Loucy (cell line): ENCODE data around the gene HIC1.
A peak's percentile ranks its signal among the peaks of the same experiment; 100 is the strongest.

Experiments used
- CTCF ChIP-seq: fragments of 200-600 bp; sonication (generic); conservative IDR thresholded peaks from 2 replicates; pipeline ENCODE4 v1.5.1; 2014; ENCODE audit warnings: mild to moderate bottlenecking, antibody characterized with exemption, low read length
- EZH2phosphoT487 ChIP-seq: fragments of 200-600 bp; IDR thresholded peaks from 2 replicates; pipeline ENCODE4 v1.6.1; 2018; ENCODE audit warnings: antibody characterized with exemption, mild to moderate bottlenecking, moderate library complexity, borderline replicate concordance

- peak; percentile 45 for TF ChIP-seq CTCF
- no peak for TF ChIP-seq EZH2phosphoT487
These were observed 4.0 kb downstream of the HIC1 start for GRCh38 chr17:2058586-2059546.
